ENCODE data around the gene NEK6.

Gene NEK6

GRCh38 chr9:124346347-124347163, 88.8 kb downstream of the NEK6 start:
- H3K4me3 ChIP-seq (ENCODE audit: insufficient read length, low read depth): no peak overlapping the region
- no peak for DNase-seq (ENCODE audit: low read depth, low spot score)
- no peak overlapping the region for H3K9ac ChIP-seq (ENCODE audit: insufficient read length, low read depth)
- peaks cover 90% of the 10 kb centered on the region for H3K36me3 ChIP-seq (ENCODE audit: insufficient read depth, insufficient read length, low read length)
- H3K9me3 ChIP-seq (ENCODE audit: insufficient read depth, low read length): no peaks in the 10 kb centered on the region
- peaks cover 24% of the 10 kb centered on the region for H3K4me1 ChIP-seq (ENCODE audit: insufficient read depth, insufficient read length)
- no peaks in the 10 kb centered on the region for H3K27me3 ChIP-seq (ENCODE audit: insufficient read depth, insufficient read length)
- TF ChIP-seq YY1 (IDR thresholded peaks at IDR 0.05; ENCODE audit: insufficient read depth, insufficient read length) (no peak), SUZ12 (IDR thresholded peaks at IDR 0.05; ENCODE audit: extremely low read depth, insufficient read depth, insufficient read length) (no peak), ZNF274 (IDR thresholded peaks at IDR 0.05; ENCODE audit: low read depth, low read length) (no peak)

- Histone ChIP-seq H3K27me3 (ENCODE audit: insufficient read depth, insufficient read length) (no peaks in the 10 kb centered on the region), H3K4me3 (ENCODE audit: insufficient read length, low read depth) (no peak overlapping the region), H3K9ac (ENCODE audit: insufficient read length, low read depth) (no peak overlapping the region), H3K4me1 (ENCODE audit: insufficient read depth, insufficient read length) (peaks cover 16% of the 10 kb centered on the region), H3K9me3 (ENCODE audit: insufficient read depth, low read length) (no peaks in the 10 kb centered on the region), H3K36me3 (ENCODE audit: insufficient read depth, insufficient read length, low read length) (peaks cover 90% of the 10 kb centered on the region)
- no peak for TF ChIP-seq ZNF274 (IDR thresholded peaks at IDR 0.05; ENCODE audit: low read depth, low read length)
- no peak for TF ChIP-seq SUZ12 (IDR thresholded peaks at IDR 0.05; ENCODE audit: extremely low read depth, insufficient read depth, insufficient read length)
- TF ChIP-seq YY1 (IDR thresholded peaks at IDR 0.05; ENCODE audit: insufficient read depth, insufficient read length): no peak
- no peak for DNase-seq (ENCODE audit: low read depth, low spot score)
Measured at GRCh38 chr9:124347206-124347967, 89.6 kb downstream of the NEK6 start.

GRCh38 chr9:124347968-124348358, 90.2 kb downstream of the NEK6 start:
- Histone ChIP-seq H3K4me3 (ENCODE audit: insufficient read length, low read depth) (no peak overlapping the region), H3K36me3 (ENCODE audit: insufficient read depth, insufficient read length, low read length) (peaks cover 93% of the 10 kb centered on the region), H3K9ac (ENCODE audit: insufficient read length, low read depth) (no peak overlapping the region), H3K4me1 (ENCODE audit: insufficient read depth, insufficient read length) (peaks cover 11% of the 10 kb centered on the region), H3K27me3 (ENCODE audit: insufficient read depth, insufficient read length) (no peaks in the 10 kb centered on the region), H3K9me3 (ENCODE audit: insufficient read depth, low read length) (no peaks in the 10 kb centered on the region)
- DNase-seq (ENCODE audit: low read depth, low spot score): no peak
- TF ChIP-seq YY1 (IDR thresholded peaks at IDR 0.05; ENCODE audit: insufficient read depth, insufficient read length): no peak
- TF ChIP-seq SUZ12 (IDR thresholded peaks at IDR 0.05; ENCODE audit: extremely low read depth, insufficient read depth, insufficient read length): no peak
- no peak for TF ChIP-seq ZNF274 (IDR thresholded peaks at IDR 0.05; ENCODE audit: low read depth, low read length)

GRCh38 chr9:124348363-124348762, 90.6 kb downstream of the NEK6 start:
- peaks cover 8% of the 10 kb centered on the region for H3K4me1 ChIP-seq (ENCODE audit: insufficient read depth, insufficient read length)
- TF ChIP-seq SUZ12 (IDR thresholded peaks at IDR 0.05; ENCODE audit: extremely low read depth, insufficient read depth, insufficient read length) (no peak), YY1 (IDR thresholded peaks at IDR 0.05; ENCODE audit: insufficient read depth, insufficient read length) (no peak), ZNF274 (IDR thresholded peaks at IDR 0.05; ENCODE audit: low read depth, low read length) (no peak)
- no peak overlapping the region for H3K4me3 ChIP-seq (ENCODE audit: insufficient read length, low read depth)

GRCh38 chr9:124348831-124349230, 91.1 kb downstream of the NEK6 start:
- H3K27me3 ChIP-seq (ENCODE audit: insufficient read depth, insufficient read length): no peaks in the 10 kb centered on the region
- H3K9ac ChIP-seq (ENCODE audit: insufficient read length, low read depth): no peak overlapping the region
- H3K4me3 ChIP-seq (ENCODE audit: insufficient read length, low read depth): no peak overlapping the region
- no peaks in the 10 kb centered on the region for H3K9me3 ChIP-seq (ENCODE audit: insufficient read depth, low read length)
- H3K36me3 ChIP-seq (ENCODE audit: insufficient read depth, insufficient read length, low read length): peaks cover 99% of the 10 kb centered on the region
- no peak for DNase-seq (ENCODE audit: low read depth, low spot score)
- TF ChIP-seq SUZ12 (IDR thresholded peaks at IDR 0.05; ENCODE audit: extremely low read depth, insufficient read depth, insufficient read length): no peak
- no peak for TF ChIP-seq YY1 (IDR thresholded peaks at IDR 0.05; ENCODE audit: insufficient read depth, insufficient read length)
- no peak for TF ChIP-seq ZNF274 (IDR thresholded peaks at IDR 0.05; ENCODE audit: low read depth, low read length)
- H3K4me1 ChIP-seq (ENCODE audit: insufficient read depth, insufficient read length): peaks cover 3% of the 10 kb centered on the region

More at GRCh38 chr9:124348363-124348762, 90.6 kb downstream of the NEK6 start:
- Histone ChIP-seq H3K9me3 (ENCODE audit: insufficient read depth, low read length) (no peaks in the 10 kb centered on the region), H3K36me3 (ENCODE audit: insufficient read depth, insufficient read length, low read length) (peaks cover 97% of the 10 kb centered on the region), H3K9ac (ENCODE audit: insufficient read length, low read depth) (no peak overlapping the region), H3K27me3 (ENCODE audit: insufficient read depth, insufficient read length) (no peaks in the 10 kb centered on the region)
- no peak for DNase-seq (ENCODE audit: low read depth, low spot score)

- no peaks in the 10 kb centered on the region for H3K27me3 ChIP-seq (ENCODE audit: insufficient read depth, insufficient read length)
- peaks cover 99% of the 10 kb centered on the region for H3K36me3 ChIP-seq (ENCODE audit: insufficient read depth, insufficient read length, low read length)
- TF ChIP-seq ZNF274 (IDR thresholded peaks at IDR 0.05; ENCODE audit: low read depth, low read length) (no peak), YY1 (IDR thresholded peaks at IDR 0.05; ENCODE audit: insufficient read depth, insufficient read length) (no peak), SUZ12 (IDR thresholded peaks at IDR 0.05; ENCODE audit: extremely low read depth, insufficient read depth, insufficient read length) (no peak)
- DNase-seq (ENCODE audit: low read depth, low spot score): no peak
- no peaks in the 10 kb centered on the region for H3K9me3 ChIP-seq (ENCODE audit: insufficient read depth, low read length)
- H3K9ac ChIP-seq (ENCODE audit: insufficient read length, low read depth): no peak overlapping the region
- H3K4me1 ChIP-seq (ENCODE audit: insufficient read depth, insufficient read length): peaks cover 3% of the 10 kb centered on the region
- no peak overlapping the region for H3K4me3 ChIP-seq (ENCODE audit: insufficient read length, low read depth)
Measured at GRCh38 chr9:124349267-124349666, 91.5 kb downstream of the NEK6 start.

All from NT2/D1 (cell line).